HG02970 (cell line): ENCODE measurements around the gene RNF11.
"Not testable (repeated sequence)": the region's sequence is repeated elsewhere in the genome, so short reads cannot be mapped to it uniquely, and the experiment has no call there.

Experiments used
- ATAC-seq: cut with Tn5 transposase; IDR thresholded peaks from one replicate; pipeline ENCODE4 v1.9.1; 2021; ENCODE audit warnings: mild to moderate bottlenecking, moderate library complexity, moderate number of reproducible peaks; ENCODE audit not compliant: unreplicated experiment, low FRiP score

Gene RNF11

DNA sequence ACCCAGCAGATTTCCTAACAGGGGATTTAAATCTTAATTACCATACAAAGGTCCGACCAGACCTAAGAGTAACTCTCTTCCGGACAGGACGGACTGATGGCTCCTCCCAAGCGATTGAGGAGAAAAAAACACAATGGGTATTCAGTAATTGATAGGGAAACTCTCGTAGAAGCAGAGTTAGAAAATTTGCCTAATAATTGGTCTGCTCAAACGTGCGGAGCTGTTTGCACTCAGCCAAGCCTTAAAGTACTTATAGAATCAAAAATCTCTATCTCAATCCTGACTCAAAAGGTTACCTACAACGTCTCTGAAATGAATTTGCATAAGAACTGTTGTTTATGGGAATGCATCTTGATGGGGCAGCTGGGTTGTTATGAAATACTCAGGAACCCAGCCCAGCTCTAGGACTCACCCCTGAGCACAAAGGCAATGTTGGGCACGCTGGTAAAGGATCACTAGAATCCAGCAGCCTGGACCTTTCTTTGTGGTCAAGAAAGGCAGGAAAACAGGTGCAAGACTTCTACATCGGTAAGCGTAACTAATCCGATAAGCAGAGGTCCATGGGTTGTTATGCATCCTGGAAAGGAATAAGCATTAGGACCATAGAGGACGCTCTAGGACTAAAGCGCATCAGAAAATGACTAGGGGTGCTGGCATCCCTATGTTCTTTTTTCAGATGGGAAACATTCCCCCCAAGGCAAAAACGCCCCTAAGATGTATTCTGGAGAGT is 8.7 kb upstream of the RNF11 start:
- ATAC-seq = not testable (repeated sequence)

DNA sequence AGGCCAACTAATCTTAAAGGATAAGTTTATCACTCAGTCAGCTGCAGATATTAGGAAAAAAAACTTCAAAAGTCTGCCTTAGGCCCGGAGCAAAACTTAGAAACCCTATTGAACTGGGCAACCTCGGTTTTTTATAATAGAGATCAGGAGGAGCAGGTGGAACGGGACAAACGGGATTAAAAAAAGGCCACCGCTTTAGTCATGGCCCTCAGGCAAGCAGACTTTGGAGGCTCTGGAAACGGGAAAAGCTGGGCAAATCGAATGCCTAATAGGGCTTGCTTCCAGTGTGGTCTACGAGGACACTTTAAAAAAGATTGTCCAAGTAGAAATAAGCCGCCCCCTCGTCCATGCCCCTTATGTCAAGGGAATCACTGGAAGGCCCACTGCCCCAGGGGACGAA is 7.6 kb upstream of the RNF11 start:
- not testable (repeated sequence) for ATAC-seq

DNA sequence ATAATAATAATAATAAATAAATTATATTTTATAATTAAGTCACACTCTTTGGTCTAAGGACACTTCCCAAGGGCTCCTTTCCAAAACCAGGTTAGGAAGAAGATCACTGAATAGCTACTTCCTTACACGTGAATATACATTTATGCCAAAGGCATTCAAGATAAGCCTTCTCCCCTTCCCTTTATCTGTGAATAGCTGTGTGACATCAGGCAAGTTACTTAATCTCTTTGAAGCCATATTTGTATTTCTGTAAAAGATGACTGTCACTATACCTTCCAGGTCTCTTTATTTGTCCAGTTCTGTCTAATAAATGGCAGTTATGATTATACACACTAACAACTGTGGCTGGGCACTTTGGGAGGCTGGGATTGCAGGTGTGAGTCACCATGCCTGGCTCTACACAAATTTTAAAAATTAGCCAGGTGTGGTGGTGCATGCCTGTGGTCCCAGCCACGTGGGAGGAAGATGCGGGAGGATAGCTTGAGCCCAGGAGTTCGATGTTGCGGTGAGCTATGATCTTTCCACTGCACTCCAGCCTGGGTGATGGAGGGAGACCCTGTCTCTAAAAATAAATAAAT is 5.5 kb upstream of the RNF11 start:
- ATAC-seq = no peak

DNA sequence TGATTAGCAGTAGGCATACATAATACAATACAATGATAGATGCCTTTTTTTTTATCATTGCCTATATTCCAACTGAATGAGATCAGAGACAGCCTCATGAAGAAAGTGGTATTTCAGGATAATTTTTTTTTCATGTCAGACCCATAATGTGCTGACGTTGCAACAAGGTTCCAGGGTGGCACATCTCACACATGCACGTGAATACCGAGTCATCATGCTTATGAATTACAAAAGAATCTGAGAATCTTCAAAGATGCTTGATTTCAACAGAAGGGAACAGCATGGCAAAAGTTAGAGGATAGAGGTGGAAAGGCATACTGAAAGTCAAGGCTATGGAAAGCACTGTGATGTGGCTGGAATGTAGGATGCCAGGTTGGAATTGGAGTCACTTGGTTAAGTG is 5.0 kb upstream of the RNF11 start:
- ATAC-seq = no peak

DNA sequence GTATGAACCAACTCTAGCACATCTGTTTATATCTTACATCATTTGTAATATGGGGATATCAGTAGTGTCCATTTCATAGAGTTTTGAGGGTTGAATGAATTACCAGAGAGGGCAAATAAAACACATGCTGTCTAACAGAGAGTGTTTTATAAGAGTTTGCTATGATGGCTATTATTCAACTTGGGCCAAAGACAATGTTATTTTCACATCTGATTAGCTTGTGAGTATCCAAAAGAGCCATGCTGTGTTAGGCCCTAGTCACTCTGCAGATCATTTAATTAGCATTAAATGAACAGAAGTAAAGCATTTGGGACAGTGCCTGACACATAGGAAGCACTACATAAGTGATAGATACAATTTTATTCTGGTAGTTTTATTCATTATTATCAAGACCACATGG is 4.2 kb upstream of the RNF11 start:
- ATAC-seq = no peak

DNA sequence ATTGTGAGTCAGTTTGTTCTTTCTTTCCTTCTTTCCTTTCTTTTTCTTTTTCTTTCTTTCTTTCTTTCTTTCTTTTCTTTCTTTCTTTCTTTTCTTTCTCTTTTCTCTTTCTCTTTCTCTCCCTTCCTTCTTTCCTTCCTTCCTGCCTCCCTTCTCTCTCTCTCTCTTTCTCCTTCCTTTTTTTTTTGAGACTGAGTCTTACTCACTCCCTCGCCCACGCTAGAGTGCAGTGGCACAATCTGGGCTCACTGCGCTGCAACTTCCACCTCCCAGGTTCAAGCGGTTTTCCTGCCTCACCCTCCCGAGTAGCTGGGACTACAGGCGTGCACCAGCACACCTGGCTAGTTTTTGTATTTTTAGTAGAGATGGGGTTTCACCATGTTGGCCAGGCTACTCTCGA is 1.8 kb upstream of the RNF11 start:
- ATAC-seq = not testable (repeated sequence)

DNA sequence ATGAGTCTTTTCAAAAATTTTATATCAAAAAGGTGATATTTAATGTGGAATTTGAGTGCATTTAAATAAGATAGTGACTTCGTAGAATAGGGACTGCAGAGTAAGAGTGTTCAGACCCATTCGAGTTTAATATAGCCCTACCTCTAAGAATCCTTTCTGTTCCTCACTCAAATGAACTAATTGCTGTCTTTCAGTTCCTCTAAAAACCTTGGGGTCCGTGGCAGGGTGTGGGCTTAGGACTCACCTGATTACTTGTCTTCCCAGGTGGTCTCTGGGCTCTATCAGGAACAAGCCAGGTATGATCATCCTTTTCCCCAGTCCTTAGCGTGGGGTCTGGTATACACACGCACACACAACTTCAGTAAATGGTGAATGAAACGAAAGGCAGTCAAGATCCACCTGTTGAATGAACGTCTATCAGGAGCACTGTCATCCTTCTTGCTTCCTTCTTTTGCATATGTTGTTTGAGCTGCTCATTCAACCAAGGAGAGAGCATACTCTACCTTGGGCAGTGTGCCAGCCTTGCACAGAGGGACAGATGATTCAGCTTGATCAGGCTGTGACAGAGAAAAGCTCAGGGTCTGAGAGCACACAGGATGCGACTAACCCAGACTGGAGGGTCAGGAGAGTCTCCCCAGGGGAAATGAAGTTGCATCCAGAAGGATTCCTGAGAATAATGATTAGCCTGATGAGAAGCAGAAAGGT is 1.2 kb upstream of the RNF11 start:
- peak; percentile 60 for ATAC-seq

DNA sequence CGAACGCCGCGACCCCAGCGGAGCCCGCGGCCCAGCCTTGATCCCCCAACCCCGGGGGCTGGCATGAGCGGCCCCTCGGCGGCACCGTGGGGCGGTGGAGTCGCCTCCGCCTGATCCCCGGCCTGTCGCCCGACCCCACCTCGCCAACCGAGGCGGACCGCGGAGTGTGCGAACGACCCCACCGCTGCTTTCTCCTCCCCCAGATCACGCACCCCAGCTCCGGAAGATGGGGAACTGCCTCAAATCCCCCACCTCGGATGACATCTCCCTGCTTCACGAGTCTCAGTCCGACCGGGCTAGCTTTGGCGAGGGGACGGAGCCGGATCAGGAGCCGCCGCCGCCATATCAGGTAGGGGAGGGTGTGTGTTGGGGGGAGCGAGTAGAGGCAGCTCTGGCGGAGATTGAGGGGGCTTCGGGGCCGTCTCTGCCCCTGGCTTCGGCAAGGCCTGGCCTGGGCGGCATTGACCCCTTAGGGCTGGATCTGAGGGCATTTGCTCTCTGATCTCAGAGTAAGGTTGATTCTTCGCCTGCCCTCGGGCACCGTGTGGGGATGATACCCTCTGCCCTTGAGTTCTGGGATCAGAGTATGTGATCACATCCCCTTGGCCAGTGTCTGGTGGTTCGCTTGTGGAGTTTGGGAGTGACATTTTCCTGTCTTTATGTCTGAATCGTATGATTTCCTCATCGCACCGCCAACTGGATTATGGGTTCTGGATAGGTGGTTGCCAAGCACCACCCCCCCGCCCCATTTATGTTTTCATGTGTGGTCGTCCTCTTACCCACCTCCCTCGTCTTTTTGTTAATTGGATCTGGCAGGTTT is 668 bp downstream of the RNF11 start:
- ATAC-seq = peak; percentile 8

DNA sequence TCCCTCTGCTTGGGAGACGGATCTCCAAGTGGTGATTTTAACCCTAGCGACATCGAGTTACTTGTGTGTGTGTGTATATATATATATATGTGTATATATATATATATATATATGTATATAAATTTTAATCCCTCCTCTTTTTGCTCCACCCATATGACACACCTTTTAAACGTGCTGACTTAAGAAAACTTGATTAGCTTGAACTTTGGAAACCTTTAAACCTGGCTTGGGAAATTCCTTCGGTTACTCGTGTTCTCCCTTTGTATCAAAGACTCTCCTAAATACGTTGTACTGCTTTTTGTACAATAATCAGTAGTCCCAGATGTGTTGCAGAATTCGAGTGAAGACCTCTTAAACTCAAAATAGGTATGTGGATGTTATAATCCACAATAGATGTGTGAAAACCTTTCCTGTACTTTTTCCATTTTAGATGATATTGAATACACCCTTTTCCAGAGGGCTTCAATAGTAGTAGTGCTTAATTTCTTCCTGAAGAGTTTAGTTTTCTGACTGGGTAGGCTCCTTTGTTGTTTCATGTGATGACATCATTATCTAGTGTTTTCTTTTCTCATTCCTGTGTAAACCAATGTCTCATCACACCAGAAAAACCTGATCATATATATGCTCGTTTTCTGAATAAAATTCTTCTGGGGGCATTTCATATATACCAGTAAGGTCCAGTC is 1.4 kb downstream of the RNF11 start:
- no peak for ATAC-seq

DNA sequence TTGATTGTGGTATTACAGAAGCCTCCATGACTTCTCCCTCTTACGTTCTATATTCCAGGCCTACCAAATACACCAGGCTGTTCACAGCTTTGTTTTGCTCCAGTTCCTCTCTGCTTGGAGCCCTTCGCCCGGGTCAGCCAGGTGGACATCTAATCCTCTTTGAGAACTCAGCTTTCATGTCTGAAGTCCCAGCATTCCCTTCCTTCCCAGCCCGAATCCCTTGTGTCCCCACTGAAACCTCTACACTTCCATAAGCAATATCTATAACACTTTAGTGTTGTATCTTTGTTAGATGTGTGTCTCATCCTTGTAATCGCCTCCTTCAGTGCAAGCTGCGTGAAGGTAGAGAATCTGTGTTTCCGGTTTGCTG is 1.9 kb downstream of the RNF11 start:
- ATAC-seq = no peak

DNA sequence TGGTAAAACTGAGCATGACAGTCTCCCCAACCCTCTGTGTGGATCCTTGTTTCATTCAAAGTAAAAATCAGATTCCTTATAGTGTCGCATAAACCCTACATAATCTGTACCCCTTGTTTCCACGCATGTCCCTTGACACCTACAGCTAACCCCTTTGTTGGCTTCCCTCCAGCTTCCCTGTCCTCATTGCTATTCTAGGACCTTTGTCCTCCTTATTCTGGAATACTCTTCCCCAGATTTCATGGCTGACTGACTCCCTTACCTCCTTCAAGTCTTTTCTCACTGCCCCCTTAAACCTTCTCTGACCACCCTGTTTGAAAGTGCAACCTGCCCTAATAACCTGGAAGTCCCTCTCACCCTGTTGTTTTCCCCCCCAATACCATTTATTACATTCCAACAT is 4.0 kb downstream of the RNF11 start:
- ATAC-seq = no peak

DNA sequence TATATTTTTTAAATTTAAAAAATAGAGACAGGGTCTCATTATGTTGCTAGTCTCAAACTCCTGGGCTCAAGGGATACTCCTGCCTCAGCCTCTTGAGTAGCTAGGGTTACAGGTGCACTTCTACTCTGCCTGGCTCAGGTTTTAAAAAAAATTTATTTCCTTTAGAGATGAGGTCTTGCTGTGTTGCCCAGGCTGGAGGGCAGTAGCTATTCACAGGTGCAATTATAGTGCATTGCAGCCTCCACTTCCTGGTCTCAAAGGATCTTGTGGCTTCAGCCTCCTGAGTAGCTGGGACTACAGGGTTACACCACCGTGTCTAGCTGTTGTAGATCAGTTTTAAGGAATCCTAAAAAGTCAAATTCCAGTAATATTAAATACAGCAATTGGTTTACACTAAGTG is 5.0 kb downstream of the RNF11 start:
- no peak for ATAC-seq

DNA sequence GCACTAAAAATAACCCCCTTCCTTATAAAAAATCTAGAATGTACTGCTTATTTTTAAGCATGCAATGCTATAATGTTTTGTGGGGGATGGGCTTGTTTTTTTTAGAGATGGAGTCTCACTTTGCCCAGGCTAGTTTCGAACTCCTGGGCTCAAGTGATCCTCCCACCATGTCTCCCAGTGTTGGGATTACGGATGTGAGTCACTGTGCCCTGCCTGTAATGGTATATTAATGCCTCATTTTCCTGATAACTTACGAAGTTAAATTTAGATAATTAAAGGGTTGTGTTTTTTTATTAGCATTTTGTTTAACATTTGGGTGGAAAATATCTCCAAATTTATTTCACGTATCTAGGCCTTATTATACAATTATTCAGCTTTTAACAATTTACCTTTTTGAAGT is 6.5 kb downstream of the RNF11 start:
- ATAC-seq = no peak

DNA sequence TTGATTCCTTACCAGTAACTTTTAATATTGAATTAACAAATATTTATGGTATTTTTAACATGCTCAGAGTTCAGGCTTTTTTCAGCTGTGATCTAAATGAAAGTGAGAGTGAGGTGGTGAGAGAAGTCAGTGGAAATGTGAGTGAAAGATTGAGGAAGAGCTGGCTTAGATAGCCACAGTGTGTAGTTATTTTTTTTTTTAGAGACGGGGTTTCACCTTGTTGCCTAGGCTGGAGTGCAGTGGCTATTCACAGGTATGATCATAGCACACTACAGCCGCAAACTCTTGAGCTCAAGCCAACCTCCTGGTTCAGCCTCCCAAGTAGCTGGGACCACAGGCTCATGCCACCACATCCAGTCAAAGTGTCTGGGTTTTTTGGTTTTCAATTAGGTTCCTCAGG is 10.9 kb downstream of the RNF11 start:
- ATAC-seq = no peak

DNA sequence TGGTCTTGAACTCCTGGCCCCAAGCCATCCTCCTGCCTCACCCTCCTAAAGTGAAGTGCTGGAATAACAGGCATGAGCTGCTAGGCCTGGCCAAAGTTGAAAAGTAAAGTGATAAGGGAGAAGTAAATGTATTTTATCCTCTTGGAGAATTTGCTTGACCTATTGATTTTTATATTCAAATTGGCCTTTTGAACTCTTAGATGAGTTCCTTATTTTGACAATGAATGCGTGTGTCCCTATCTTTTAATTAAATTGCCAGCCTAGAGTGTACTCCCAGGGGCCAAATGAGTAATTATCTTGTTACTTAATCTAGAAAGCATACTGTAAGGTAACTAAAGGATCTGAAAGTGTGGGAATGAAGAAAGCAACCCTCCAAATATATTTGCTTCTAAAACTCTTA is 11.4 kb downstream of the RNF11 start:
- no peak for ATAC-seq

DNA sequence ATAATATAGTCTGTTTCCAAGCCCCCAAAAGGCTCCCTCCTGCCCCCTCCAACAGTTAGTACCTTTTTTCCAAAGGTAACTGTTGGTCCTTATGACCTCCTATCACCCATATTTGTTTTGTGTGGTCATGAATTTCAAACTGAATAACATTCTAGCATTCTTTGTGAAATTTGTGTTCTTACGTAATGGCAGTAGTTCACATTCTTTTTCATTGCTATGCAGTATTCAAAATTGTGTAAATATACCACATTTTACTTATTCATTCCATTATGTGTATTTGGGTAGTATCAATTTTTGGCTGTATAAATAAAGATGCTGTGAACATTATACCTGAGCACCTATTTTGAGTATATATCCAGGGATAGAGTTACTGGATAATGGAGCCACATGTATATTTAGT is 13.4 kb downstream of the RNF11 start:
- no peak for ATAC-seq

DNA sequence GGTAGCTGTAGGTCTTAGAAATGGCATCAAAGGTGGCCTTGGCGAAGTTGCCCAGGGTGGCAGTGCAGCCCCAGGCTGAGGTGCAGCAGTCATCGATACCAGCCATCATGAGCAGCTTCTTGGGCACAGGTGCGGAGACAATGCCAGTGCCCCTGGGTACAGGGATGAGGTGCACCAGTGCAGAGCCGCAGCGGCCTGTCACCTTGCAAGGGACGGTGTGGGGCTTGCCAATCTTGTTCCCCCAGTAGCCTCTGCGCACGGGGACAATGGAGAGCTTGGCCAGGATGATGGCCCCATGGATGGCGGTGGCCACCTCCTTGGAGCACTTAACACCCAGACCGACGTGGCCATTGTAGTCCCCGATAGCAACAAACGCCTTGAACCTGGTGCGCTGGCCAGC is 14.7 kb downstream of the RNF11 start:
- ATAC-seq = not testable (repeated sequence)

DNA sequence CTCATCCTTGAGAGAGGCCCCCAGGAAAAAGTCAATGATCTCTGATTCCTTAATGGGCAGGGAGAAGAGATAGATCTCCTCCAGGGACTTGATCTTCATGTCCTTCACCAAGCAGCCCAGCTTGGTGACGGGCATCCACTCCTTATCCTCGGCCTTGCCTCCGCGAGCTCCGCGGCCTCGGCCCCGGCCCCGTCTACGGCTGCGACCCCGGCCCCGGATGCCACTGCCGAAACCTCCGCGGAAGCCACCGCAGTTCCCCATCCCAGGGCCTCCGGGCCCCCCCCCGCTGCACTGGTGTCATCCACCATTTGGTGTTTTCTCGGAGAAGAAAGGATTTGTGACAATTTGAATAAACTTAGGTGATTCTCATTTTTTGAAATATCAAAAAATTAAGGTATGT is 15.1 kb downstream of the RNF11 start:
- not testable (repeated sequence) for ATAC-seq

DNA sequence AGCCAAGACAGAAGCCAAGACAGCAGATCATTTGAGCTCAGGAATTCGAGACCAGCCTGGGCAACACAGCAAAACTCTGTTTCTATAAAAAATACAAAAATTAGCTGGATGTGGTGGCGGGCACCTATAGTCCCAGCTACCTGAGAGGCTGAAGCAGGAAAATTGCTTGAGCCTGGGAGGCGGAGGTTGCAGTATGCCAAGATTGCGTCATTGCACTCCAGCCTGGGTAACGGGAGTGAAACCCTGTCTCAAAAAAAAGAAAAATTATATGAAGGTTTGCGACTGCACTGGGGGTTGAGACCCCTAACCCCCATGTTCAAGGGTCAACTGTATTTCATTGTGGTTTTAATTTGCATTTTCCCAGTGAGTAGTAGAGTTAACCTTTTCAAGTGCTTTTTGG is 16.3 kb downstream of the RNF11 start:
- no peak for ATAC-seq

DNA sequence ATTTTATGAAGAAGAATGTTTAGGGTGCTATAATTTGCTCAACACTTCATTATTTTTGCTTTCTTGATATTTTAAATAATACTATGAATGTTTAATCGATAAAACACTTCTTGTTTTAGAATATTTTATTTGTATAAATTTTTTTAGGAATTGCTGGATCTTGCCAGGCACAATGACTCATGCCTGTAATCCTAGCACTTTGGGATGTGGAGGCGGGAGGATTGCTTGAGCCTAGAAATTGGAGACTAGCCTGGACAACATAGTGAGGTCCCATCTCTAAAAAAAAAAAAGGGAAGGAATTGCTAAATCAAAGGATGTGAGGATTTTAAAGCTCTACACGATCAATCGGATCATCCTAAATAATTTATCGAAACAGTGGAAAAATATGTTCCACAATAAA is 17.6 kb downstream of the RNF11 start:
- no peak for ATAC-seq

DNA sequence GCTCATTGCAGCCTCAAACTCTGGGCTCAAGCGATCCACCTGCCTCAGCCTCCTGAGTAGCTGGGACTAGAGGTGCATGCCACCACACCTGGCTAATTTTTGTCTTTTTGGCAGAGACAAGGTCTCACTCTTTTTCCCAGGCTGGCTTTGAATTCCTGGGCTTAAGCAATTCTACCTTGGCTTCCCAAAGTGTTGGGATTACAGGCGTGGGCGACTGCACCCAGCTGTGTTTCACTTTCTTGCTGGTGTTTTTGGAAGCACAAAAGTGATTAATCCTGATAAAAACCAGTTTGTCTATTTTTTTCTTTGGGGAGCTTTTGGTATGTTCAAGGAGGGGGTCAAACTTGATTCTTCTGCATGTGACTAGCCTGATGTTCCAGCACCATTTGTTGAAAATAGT is 19.3 kb downstream of the RNF11 start:
- ATAC-seq = no peak
